OCI-LY3 (cell line): Measurements from ENCODE around the gene POP5.
"Not testable (repeated sequence)": the region's sequence is repeated elsewhere in the genome, so short reads cannot be mapped to it uniquely, and the experiment has no call there.

Source experiments
- H2AFZ ChIP-seq: fragments of 200-600, 300-600 bp; shearing (Covaris generic); 2 replicates; pipeline ENCODE4 v1.6.0; 2014; ENCODE audit warnings: antibody characterized with exemption, low read depth, low read length
- H3K27ac ChIP-seq: fragments of 200-600, 300-600 bp; sonication (generic); 2 replicates; pipeline ENCODE4 v1.5.1; 2014; ENCODE audit warnings: mild to moderate bottlenecking, low read length, moderate library complexity, mixed read lengths
- H3K27me3 ChIP-seq: fragments of 200-600, 300-600 bp; sonication (generic); 2 replicates; pipeline ENCODE4 v1.6.1; 2014; ENCODE audit warnings: low read depth, low read length, mixed read lengths
- H3K36me3 ChIP-seq: fragments of 200-600, 300-600 bp; sonication (generic); replicated peaks from 2 replicates; pipeline ENCODE3; 2014; ENCODE audit warnings: low read depth, low read length, mixed read lengths
- H3K4me1 ChIP-seq: fragments of 300-600, 200-600 bp; sonication (generic); 2 replicates; pipeline ENCODE4 v1.6.1; 2014; ENCODE audit warnings: low read length, mixed read lengths
- H3K4me2 ChIP-seq: fragments of 200-600, 300-600 bp; sonication (generic); 2 replicates; pipeline ENCODE4 v1.6.1; 2014; ENCODE audit warnings: low read length, mixed read lengths
- H3K4me3 ChIP-seq: fragments of 300-600, 200-600 bp; sonication (generic); 2 replicates; pipeline ENCODE4 v1.5.1; 2014; ENCODE audit warnings: antibody characterized with exemption, mild to moderate bottlenecking, low read length, moderate library complexity
- H3K79me2 ChIP-seq: fragments of 300-600, 200-600 bp; shearing (Covaris generic); 2 replicates; pipeline ENCODE4 v1.6.1; 2014; ENCODE audit warnings: mild to moderate bottlenecking, low read length, mixed read lengths
- H3K9ac ChIP-seq: fragments of 300-600, 200-600 bp; shearing (Covaris generic); 2 replicates; pipeline ENCODE4 v1.6.0; 2014; ENCODE audit warnings: mild to moderate bottlenecking, low read length, moderate library complexity
- H3K9me3 ChIP-seq: fragments of 200-600, 300-600 bp; shearing (Covaris generic); 2 replicates; pipeline ENCODE4 v1.6.1; 2014; ENCODE audit warnings: low read length, mixed read lengths; ENCODE audit not compliant: insufficient read depth
- H4K20me1 ChIP-seq: fragments of 200-600, 300-600 bp; sonication (generic); 2 replicates; pipeline ENCODE4 v1.6.1; 2016; ENCODE audit warnings: low read length, mixed read lengths; ENCODE audit not compliant: insufficient read depth
- CTCF ChIP-seq: fragments of 200-600, 300-600 bp; sonication (generic); IDR thresholded peaks from 2 replicates; pipeline ENCODE4 v1.5.1; 2014; ENCODE audit warnings: antibody characterized with exemption, low read length, low read depth
- EZH2phosphoT487 ChIP-seq: fragments of 200-600 bp; shearing (Covaris generic); IDR thresholded peaks from 2 replicates; pipeline ENCODE4 v1.6.1; 2018; ENCODE audit warnings: antibody characterized with exemption, mixed run types, low read depth

Gene POP5

DNA sequence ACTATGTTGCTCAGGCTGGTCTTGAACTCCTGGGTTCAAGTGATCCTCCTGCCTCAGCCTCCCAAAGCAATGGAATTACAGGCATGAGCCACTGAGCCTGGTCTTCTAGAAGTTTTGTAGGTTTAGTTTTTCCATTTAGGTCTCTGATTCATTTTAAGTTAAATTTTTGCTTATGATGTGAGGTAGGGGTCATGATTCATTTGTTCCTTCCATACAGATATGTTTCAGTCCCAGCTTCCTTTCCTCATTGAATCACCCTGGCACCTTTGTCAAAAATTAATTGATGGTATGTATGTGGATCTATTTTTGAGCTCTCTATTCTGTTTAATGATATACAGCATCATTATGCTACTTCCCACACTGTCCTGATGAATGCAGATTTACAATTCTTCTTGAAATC, 33.6 kb upstream of the POP5 start:
- no peaks in the 10 kb centered on the region for H3K4me1 ChIP-seq
- H3K9ac ChIP-seq, result no peak overlapping the region
- H3K4me2 ChIP-seq, result no peak overlapping the region
- no peak overlapping the region for H2AFZ ChIP-seq
- no peak overlapping the region for H3K27ac ChIP-seq
- no peaks in the 10 kb centered on the region for H3K79me2 ChIP-seq
- H3K4me3 ChIP-seq, result no peak overlapping the region
- H3K27me3 ChIP-seq, result peaks cover 15% of the 10 kb centered on the region
- H3K36me3 ChIP-seq, result no peaks in the 10 kb centered on the region
- no peaks in the 10 kb centered on the region for H4K20me1 ChIP-seq
- no peaks in the 10 kb centered on the region for H3K9me3 ChIP-seq
- TF ChIP-seq CTCF, result no peak
- TF ChIP-seq EZH2phosphoT487, result no peak

DNA sequence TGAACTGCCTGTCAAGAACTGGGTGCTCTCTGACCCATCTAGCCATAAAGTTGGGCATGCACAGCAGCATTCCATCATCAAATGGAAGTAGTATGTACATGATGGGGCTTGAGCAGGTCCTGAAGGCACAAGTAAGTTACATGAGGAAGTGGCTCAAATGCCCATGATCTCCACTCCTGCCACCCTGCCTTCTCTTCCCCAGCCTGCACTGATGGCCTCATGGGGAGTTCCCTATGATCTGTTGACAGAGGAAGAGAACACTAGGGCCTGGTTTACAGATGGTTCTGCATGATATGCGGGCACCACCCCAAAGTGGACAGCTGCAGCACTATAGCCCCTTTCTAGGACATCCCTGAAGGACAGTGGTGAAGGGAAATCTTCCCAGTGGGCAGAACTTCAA, 30.3 kb upstream of the POP5 start:
- not testable (repeated sequence) for H3K4me3 ChIP-seq, H3K79me2 ChIP-seq, H2AFZ ChIP-seq, H3K36me3 ChIP-seq, H3K27ac ChIP-seq, H3K9ac ChIP-seq, H3K27me3 ChIP-seq, H3K4me2 ChIP-seq, H4K20me1 ChIP-seq, H3K4me1 ChIP-seq, H3K9me3 ChIP-seq

- Histone ChIP-seq H3K27ac (no peak overlapping the region), H3K9ac (no peak overlapping the region), H3K9me3 (no peaks in the 10 kb centered on the region), H3K36me3 (no peaks in the 10 kb centered on the region), H3K4me3 (no peak overlapping the region), H4K20me1 (no peaks in the 10 kb centered on the region), H3K4me1 (no peaks in the 10 kb centered on the region), H2AFZ (no peak overlapping the region), H3K79me2 (no peaks in the 10 kb centered on the region), H3K4me2 (no peak overlapping the region), H3K27me3 (no peaks in the 10 kb centered on the region)
- TF ChIP-seq EZH2phosphoT487 (no peak), CTCF (no peak)
These were observed 29.4 kb upstream of the POP5 start for GRCh38 chr12:120610560-120610959.

- H3K9me3 ChIP-seq, H3K4me1 ChIP-seq, H2AFZ ChIP-seq, H3K27ac ChIP-seq, H3K4me2 ChIP-seq, H3K9ac ChIP-seq, H3K79me2 ChIP-seq, H3K4me3 ChIP-seq, H3K27me3 ChIP-seq, H3K36me3 ChIP-seq, H4K20me1 ChIP-seq: not testable (repeated sequence)
These were observed 21.2 kb upstream of the POP5 start for GRCh38 chr12:120602416-120602815.

DNA sequence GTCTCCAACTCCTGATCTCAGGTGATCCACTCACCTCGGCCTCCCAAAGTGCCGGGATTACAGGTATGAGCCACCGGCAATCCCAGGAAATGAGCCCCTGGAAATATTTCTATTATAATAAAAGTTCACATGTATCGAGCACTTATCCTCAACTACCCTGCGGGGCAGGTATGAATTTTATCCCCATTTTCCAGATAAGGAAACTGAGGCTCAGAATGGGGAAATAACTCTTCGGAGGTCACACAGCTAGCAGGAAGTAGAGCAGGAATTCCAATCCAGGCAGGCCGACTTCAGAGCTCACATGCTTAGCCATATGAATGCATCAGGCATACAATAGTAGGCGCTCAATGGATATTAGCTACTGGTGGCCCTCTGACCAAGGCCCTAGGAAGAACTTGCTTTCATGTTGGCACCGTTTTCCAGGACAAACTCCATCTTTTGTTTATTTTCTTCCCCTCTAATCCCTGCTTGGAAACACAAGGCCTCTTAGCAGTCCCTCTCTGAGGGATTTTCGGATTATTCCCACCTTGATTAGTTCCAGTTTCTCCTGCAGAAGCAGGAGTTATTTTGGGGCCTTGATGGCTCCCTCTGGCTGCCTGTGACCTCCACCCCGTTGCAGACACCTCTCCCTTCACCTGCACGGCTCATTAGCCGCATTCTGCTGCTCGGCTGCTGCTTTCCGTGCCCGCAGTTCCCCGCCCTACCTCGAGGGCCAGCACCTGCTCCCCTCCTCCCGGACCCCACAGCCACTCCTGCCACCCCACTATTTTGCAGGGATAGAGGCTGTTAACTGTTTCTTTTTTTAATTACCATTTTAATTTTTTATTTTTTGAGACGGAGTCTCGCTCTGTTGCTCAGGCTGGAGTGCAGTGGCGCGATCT, 18.7 kb upstream of the POP5 start:
- Histone ChIP-seq H3K27me3 (no peaks in the 10 kb centered on the region; the same call in 1 of the 2 replicates), H3K4me2 (no peak overlapping the region), H3K9ac (no peak overlapping the region), H3K79me2 (no peaks in the 10 kb centered on the region), H4K20me1 (no peaks in the 10 kb centered on the region), H3K27ac (no peak overlapping the region), H3K4me3 (no peak overlapping the region), H3K36me3 (no peaks in the 10 kb centered on the region), H2AFZ (no peak overlapping the region; the same call in 1 of the 2 replicates), H3K4me1 (peaks cover 6% of the 10 kb centered on the region), H3K9me3 (no peaks in the 10 kb centered on the region)
- TF ChIP-seq EZH2phosphoT487, result no peak
- no peak for TF ChIP-seq CTCF
